Epithelial cell of esophagus (primary cell): ENCODE data around the gene ZDHHC3.
A peak's percentile ranks its signal among the peaks of the same experiment; 100 is the strongest.

Experiments used
- DNase-seq: peaks from one replicate; pipeline ENCODE4 v3.0.0; 2010; ENCODE audit warnings: low read depth
- H3K4me3 ChIP-seq: 2 replicates; pipeline ENCODE4 v1.5.1; 2011; ENCODE audit warnings: mild to moderate bottlenecking, low read length, control low read depth
- TF ChIP-seq, protein P1 (sequence below): IDR thresholded peaks from 2 replicates; pipeline ENCODE4 v1.5.1; 2011; ENCODE audit warnings: low read depth, mild to moderate bottlenecking, low read length, control low read depth, inconsistent platforms; ENCODE audit not compliant: insufficient read depth; ENCODE audit errors: missing control alignments

ZDHHC3 gene

GRCh38 chr3:44996556-44996969, 20.6 kb upstream of the ZDHHC3 start:
- DNase-seq: no peak
- H3K4me3 ChIP-seq: no peak overlapping the region
- TF ChIP-seq, protein P1, sequence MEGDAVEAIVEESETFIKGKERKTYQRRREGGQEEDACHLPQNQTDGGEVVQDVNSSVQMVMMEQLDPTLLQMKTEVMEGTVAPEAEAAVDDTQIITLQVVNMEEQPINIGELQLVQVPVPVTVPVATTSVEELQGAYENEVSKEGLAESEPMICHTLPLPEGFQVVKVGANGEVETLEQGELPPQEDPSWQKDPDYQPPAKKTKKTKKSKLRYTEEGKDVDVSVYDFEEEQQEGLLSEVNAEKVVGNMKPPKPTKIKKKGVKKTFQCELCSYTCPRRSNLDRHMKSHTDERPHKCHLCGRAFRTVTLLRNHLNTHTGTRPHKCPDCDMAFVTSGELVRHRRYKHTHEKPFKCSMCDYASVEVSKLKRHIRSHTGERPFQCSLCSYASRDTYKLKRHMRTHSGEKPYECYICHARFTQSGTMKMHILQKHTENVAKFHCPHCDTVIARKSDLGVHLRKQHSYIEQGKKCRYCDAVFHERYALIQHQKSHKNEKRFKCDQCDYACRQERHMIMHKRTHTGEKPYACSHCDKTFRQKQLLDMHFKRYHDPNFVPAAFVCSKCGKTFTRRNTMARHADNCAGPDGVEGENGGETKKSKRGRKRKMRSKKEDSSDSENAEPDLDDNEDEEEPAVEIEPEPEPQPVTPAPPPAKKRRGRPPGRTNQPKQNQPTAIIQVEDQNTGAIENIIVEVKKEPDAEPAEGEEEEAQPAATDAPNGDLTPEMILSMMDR: no peak

DNA sequence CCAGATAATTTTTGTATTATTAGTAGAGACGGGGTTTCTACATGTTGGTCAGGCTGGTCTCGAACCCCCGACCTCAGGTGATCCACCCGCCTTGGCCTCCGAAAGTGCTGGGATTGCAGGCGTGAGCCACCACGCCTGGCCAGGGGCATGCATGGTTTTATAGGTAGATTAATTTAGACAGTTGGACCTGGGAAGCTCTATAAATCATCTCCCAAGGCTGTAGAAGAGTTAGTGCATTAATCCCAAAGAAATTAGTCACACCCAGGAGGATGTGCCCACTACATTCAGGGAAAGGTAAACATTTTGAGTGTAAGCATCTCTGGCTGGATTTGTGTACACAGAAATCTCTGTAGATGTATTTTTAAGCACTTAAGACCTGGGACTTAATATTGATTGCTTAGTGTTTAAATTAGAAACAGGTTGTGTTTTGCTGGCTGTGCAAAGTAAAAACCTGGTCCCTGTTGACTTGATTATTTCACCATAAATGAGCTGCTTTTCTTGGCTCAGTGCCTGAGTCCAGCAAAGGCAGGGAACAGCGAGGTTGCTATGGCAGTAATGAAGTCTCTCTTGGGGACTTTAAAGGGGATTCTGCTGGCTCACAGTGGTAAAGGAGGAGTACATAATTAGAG, 19.3 kb upstream of the ZDHHC3 start:
- DNase-seq: no peak
- no peak overlapping the region for H3K4me3 ChIP-seq
- TF ChIP-seq, protein P1: no peak

GRCh38 chr3:44993471-44994205, 17.7 kb upstream of the ZDHHC3 start:
- peak; percentile 85 for DNase-seq
- TF ChIP-seq, protein P1: no peak
- no peak overlapping the region for H3K4me3 ChIP-seq

- peak; percentile 98 for DNase-seq
Observed at GRCh38 chr3:44992555-44993470, 16.8 kb upstream of the ZDHHC3 start.

DNA sequence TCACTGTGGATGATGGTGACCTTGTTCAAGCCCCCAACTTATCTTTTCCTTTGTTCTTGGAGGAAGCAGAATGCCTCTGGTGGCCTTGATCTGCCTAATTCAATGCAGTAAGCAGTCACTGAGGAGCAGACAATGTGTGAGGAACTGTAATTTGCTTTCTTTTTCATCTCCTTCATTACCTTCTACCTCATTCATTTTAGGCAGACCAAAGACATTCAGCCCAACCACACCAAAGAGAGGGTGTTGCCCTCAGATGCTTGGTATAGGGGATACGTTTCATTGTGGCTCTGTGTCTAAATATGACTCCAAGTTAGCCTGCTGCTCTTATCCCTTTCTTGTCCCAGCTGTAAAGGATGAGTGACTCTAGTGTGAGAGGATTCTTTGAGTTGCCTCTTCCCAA, 15.4 kb upstream of the ZDHHC3 start:
- DNase-seq: no peak
- TF ChIP-seq, protein P1: no peak
- no peak overlapping the region for H3K4me3 ChIP-seq

More at GRCh38 chr3:44992555-44993470, 16.8 kb upstream of the ZDHHC3 start:
- TF ChIP-seq, protein P1: peak; percentile 91
- H3K4me3 ChIP-seq: no peak overlapping the region

DNA sequence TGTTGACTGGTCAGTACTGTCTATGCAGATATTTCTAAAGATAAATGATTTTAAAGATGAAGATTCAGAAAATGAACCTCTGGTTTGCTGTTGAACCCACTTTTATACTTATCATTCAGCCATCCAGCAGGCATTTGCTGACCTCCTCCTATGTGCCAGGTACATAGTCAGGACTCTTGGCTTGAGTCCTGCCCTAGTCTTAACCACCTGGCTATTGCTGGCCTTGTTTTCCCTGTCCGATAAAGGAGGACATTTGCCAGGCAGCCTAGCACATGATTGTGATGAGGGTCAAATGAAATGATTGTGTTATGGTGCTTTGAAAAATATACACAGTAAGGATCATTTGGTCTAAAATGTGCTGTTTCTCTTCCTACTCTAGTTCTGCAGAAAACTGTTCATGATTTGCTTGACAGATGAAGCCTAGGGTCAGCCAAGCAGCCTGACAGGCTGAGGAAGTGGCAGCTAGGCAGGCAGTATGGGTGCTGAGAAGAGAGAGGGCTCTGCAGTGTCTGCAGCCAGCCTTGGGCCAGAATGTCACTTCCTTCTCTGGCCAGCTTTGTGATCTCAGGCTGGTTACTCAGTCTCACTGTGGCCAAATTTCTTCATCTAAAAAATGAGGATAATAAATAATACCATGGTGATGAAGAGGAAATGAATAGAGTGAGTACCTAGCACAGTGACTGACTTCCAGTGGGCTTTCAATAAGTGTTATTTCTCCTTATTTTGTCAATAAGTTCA, 13.8 kb upstream of the ZDHHC3 start:
- no peak overlapping the region for H3K4me3 ChIP-seq
- no peak for DNase-seq
- TF ChIP-seq, protein P1: no peak
